NT2/D1 (cell line): ENCODE data around the gene ZCCHC8.

Experiments
- SUZ12 ChIP-seq: IDR thresholded peaks from 2 replicates; pipeline ENCODE4 v1.6.1; 2011; ENCODE audit not compliant: insufficient read length, insufficient read depth; ENCODE audit errors: extremely low read depth
- YY1 ChIP-seq: IDR thresholded peaks from 2 replicates; pipeline ENCODE4 v1.6.1; 2011; ENCODE audit not compliant: insufficient read length, insufficient read depth
- ZNF274 ChIP-seq: IDR thresholded peaks from 2 replicates; pipeline ENCODE4 v1.6.1; 2011; ENCODE audit warnings: mild to moderate bottlenecking, low read depth, low read length

- TF ChIP-seq YY1 (no peak), ZNF274 (no peak), SUZ12 (no peak)
Measured at GRCh38 chr12:122471324-122472226, 29.2 kb downstream of the ZCCHC8 start.
